Left lung (tissue), 10 donors: ENCODE data around the gene STIMATE. TPM values are rescaled to one million over a fixed set of nuclear protein-coding genes. Genes with fewer than 3 reads are reported as not detected.

Experiments used
- ATAC-seq: fragments of 200-7000 bp; cut with Tn5 transposase; one replicate; pipeline ENCODE4 v1.9.1; 2020; ENCODE audit warnings: moderate library complexity
- DNase-seq, 4 donors: peaks; one replicate each; pipeline ENCODE4 v3.0.0-alpha.2; 2013 to 2020
- H3K27ac ChIP-seq, 2 donors: fragments of 200-600 bp; sonication (generic) in 1 of 2; one replicate each; pipeline versions ENCODE4 v1.5.0 to v1.8.0; 2020 to 2021
- H3K27me3 ChIP-seq, 2 donors: fragments of 200-600 bp; sonication (generic) in 1 of 2; one replicate each; pipeline versions ENCODE4 v1.5.0 to v1.8.0; 2020 to 2021
- H3K36me3 ChIP-seq, 2 donors: fragments of 200-600 bp; sonication (generic) in 1 of 2; one replicate each; pipeline versions ENCODE4 v1.5.0 to v1.8.0; 2020 to 2021
- H3K4me1 ChIP-seq, 2 donors: fragments of 200-600 bp; one replicate each; pipeline ENCODE4 v1.8.0; 2021
- H3K4me3 ChIP-seq, 2 donors: fragments of 200-600 bp; sonication (generic) in 1 of 2; one replicate each; pipeline versions ENCODE4 v1.5.0 to v1.8.0; 2020 to 2021; ENCODE audit warnings: mild to moderate bottlenecking in 1 of 2
- H3K9me3 ChIP-seq, 2 donors: fragments of 200-600 bp; sonication (generic) in 1 of 2; one replicate each; pipeline versions ENCODE4 v1.5.0 to v1.8.0; 2020 to 2021
- intact Hi-C, 2 donors: fragments of 100-400 bp; cut with DNase I; formaldehyde crosslinking; loops; one replicate each; pipeline versions ENCODE4 v1.11.2 to v1.14.2; 2022
- polyA plus RNA-seq, 6 donors: library from polyadenylated mRNA; unstranded; fragments of 120-200 nt; gene quantifications; one replicate each; pipeline ENCODE4 v1.2.1, GENCODE V29; 2013; ENCODE audit not compliant: insufficient read length in 6 of 6
- total RNA-seq, 2 donors: library from RNA; stranded (reverse); fragmentation: NEBNext Ultra II Directional; extraction: Animal tissue kit (Norgen Biotek cat#: 25700); gene quantifications; one replicate each; pipeline ENCODE4 v1.2.1, GENCODE V29; 2021
- TF ChIP-seq, protein P1 (sequence below), 2 donors: fragments of 200-600 bp; sonication (generic) in 1 of 2; IDR thresholded peaks; one replicate each; pipeline versions ENCODE4 v1.5.0 to v1.8.0; 2021; ENCODE audit warnings: antibody characterized with exemption in 2 of 2
- donor health status: DM: no; HTN: yes; CAD: no.
- donor health status: DM: no; HTN: no; CAD: no.

Gene STIMATE
- total and polyA plus RNA-seq, 8 donors, result 11.6 to 28.3 (median 15.8) TPM

DNA sequence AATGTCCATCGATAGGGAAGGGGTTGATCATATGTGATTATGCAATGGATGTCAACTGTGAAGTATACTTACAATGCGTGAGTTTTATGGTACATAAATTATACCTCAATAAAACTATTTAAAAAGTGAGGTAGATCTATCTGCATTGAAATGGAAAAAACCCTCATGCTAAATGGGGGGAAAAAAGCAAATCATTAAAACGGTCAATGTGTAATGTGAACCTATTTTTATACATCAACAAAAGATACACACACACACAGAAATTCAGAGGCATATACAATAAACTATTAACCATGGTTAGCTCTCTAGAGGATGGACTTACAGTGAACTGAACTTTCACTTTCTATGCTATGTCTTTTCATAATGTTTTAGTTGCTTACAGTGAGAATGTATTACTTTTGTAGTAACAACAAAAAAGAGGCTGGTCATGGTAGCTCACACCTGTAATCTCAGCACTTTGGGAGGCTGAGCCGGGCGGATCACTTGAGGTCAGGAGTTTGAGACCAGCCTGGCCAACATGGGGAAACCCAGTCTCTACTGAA, 23.1 kb downstream of the STIMATE start:
- TF ChIP-seq, protein P1, sequence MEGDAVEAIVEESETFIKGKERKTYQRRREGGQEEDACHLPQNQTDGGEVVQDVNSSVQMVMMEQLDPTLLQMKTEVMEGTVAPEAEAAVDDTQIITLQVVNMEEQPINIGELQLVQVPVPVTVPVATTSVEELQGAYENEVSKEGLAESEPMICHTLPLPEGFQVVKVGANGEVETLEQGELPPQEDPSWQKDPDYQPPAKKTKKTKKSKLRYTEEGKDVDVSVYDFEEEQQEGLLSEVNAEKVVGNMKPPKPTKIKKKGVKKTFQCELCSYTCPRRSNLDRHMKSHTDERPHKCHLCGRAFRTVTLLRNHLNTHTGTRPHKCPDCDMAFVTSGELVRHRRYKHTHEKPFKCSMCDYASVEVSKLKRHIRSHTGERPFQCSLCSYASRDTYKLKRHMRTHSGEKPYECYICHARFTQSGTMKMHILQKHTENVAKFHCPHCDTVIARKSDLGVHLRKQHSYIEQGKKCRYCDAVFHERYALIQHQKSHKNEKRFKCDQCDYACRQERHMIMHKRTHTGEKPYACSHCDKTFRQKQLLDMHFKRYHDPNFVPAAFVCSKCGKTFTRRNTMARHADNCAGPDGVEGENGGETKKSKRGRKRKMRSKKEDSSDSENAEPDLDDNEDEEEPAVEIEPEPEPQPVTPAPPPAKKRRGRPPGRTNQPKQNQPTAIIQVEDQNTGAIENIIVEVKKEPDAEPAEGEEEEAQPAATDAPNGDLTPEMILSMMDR (IDR thresholded peaks at IDR 0.05), result no peak
- ATAC-seq (no peak), DNase-seq (no peak)
- peaks cover 0 to 31% of the 10 kb centered on the region in 2 donors for H3K4me1 ChIP-seq
- no peaks in the 10 kb centered on the region for H3K27me3 ChIP-seq
- H3K27ac ChIP-seq, result peak overlapping the region in 1 of 2 donors; percentile 18
- intact Hi-C loops, result no loop called here
- no peaks in the 10 kb centered on the region for H3K9me3 ChIP-seq
- H3K36me3 ChIP-seq, result peaks cover 0 to 7% of the 10 kb centered on the region in 2 donors
- H3K4me3 ChIP-seq, result no peak overlapping the region

DNA sequence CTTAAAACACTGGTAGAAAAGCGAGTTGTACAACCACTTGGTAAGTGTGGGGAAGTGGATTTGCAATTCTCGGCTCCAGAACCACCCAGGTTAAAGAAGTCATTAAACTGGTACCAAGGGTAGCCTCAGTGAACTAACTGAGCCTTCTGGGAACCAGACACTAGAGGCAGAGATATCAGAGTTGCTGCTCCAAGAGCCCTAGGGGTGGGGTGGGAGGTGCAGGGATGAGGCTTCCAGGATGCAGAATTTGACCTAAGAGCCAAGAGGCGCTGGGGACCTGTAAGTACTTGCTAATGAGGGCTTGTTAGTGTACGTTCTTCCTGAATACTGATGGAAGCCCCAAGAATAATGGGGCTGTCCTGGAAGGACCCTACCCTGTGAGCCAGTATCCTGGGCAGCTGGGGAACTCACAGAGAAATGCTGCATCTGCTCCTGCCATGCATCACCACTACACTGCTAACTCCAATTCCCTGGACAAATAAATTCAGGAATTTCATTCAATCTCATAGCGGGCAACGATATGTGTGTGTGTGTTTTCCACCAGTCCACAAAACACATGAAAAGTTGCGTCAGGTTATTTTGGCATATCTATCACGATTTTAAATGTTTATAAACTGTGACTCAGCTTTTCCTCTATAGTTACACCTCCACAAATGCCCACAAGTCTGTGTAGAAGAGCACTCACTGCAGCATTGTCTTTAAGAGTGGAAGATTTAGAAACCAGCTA, 23.8 kb downstream of the STIMATE start:
- no peak for ATAC-seq
- no peaks in the 10 kb centered on the region for H3K27me3 ChIP-seq
- H3K4me1 ChIP-seq, result peaks cover 0 to 31% of the 10 kb centered on the region in 2 donors
- DNase-seq, result no peak
- H3K36me3 ChIP-seq, result peaks cover 0 to 1% of the 10 kb centered on the region in 2 donors
- no peak overlapping the region for H3K4me3 ChIP-seq
- no peaks in the 10 kb centered on the region for H3K9me3 ChIP-seq
- intact Hi-C loops, result no loop called here
- H3K27ac ChIP-seq, result peak overlapping the region in 1 of 2 donors; percentile 18
- TF ChIP-seq, protein P1 (IDR thresholded peaks at IDR 0.05), result no peak

DNA sequence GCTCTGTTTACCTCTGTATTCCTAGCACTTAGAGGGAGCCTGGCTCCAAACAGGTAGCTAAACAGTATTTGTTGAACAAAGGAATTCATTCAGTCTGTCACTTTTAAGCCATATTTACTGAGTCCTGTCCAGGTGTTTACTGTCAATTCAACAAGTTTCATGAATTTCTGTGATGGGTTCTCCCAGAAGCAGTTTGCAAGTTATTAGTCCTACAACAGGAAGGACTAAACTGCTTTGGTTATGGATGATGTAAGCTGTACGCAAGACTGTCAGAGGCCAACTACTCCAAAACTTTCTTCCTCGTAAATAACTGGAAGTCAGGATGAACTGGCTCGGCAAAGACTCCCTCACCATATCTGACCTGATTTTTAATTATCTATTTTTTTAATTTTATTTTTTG, 25.1 kb downstream of the STIMATE start:
- intact Hi-C loops, result no loop called here
- Histone ChIP-seq H3K4me3 (no peak overlapping the region), H3K36me3 (no peaks in the 10 kb centered on the region), H3K27me3 (no peaks in the 10 kb centered on the region), H3K27ac (no peak overlapping the region), H3K9me3 (no peaks in the 10 kb centered on the region), H3K4me1 (peaks cover 0 to 31% of the 10 kb centered on the region in 2 donors)
- no peak for ATAC-seq
- TF ChIP-seq, protein P1 (IDR thresholded peaks at IDR 0.05), result no peak
- DNase-seq, result no peak

DNA sequence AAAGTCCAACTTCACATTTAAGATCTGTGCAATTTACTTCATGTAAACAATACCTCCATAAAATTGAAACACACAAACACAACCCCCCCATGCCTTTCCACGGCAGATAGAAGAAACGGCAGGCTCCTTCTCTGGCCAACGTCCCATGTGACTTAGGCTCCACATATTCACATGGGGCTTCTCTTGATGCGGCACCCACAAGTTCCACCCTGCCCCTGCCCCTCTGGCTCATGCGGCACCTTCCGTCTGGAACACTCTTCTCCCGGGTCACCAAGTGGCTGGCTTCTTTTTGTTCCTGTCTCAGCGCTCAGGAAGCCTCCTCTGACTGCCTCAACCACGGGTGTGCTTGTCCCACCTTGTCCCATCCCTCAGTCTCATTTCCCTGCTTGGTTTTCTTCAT, 25.6 kb downstream of the STIMATE start:
- H3K9me3 ChIP-seq, result no peaks in the 10 kb centered on the region
- no peaks in the 10 kb centered on the region for H3K27me3 ChIP-seq
- ATAC-seq (no peak), DNase-seq (no peak)
- H3K36me3 ChIP-seq, result no peaks in the 10 kb centered on the region
- TF ChIP-seq, protein P1 (IDR thresholded peaks at IDR 0.05), result no peak
- H3K27ac ChIP-seq, result no peak overlapping the region
- H3K4me3 ChIP-seq, result no peak overlapping the region
- intact Hi-C loops, result no loop called here
- peaks cover 0 to 31% of the 10 kb centered on the region in 2 donors for H3K4me1 ChIP-seq

DNA sequence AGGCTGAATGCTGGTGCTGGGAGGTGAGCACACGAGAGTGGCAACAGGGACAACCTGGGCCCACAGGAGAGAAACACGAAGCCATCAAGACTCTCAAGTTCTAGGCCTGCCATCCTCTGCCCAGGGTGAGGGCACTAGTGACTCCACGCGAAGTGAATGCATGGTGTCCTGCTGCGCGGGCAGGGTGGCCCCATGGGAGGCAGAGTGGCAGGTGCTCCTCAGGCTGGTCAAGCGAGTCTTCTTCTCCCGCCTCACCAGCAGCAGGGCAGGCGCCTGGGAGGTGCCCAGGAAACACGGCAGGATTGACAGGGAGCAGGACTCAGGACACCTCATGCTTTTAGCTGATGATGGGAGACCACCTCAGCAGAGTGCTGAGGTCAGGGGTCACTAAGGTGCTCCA, 26.9 kb downstream of the STIMATE start:
- Histone ChIP-seq H3K27me3 (no peaks in the 10 kb centered on the region), H3K4me1 (peaks cover 0 to 27% of the 10 kb centered on the region in 2 donors), H3K36me3 (no peaks in the 10 kb centered on the region), H3K9me3 (peaks cover 0 to 1% of the 10 kb centered on the region in 2 donors), H3K27ac (no peak overlapping the region), H3K4me3 (no peak overlapping the region)
- ATAC-seq (no peak), DNase-seq (no peak)
- intact Hi-C loops, result no loop called here
- TF ChIP-seq, protein P1 (IDR thresholded peaks at IDR 0.05), result no peak
